GM19455 (cell line): ENCODE measurements around the gene TLR9.
"Not testable (repeated sequence)": the region's sequence is repeated elsewhere in the genome, so short reads cannot be mapped to it uniquely, and the experiment has no call there.

ENCODE experiments used
- ATAC-seq: cut with Tn5 transposase; IDR thresholded peaks from one replicate; pipeline ENCODE4 v1.9.1; 2021; ENCODE audit not compliant: unreplicated experiment

TLR9 gene, protein sequence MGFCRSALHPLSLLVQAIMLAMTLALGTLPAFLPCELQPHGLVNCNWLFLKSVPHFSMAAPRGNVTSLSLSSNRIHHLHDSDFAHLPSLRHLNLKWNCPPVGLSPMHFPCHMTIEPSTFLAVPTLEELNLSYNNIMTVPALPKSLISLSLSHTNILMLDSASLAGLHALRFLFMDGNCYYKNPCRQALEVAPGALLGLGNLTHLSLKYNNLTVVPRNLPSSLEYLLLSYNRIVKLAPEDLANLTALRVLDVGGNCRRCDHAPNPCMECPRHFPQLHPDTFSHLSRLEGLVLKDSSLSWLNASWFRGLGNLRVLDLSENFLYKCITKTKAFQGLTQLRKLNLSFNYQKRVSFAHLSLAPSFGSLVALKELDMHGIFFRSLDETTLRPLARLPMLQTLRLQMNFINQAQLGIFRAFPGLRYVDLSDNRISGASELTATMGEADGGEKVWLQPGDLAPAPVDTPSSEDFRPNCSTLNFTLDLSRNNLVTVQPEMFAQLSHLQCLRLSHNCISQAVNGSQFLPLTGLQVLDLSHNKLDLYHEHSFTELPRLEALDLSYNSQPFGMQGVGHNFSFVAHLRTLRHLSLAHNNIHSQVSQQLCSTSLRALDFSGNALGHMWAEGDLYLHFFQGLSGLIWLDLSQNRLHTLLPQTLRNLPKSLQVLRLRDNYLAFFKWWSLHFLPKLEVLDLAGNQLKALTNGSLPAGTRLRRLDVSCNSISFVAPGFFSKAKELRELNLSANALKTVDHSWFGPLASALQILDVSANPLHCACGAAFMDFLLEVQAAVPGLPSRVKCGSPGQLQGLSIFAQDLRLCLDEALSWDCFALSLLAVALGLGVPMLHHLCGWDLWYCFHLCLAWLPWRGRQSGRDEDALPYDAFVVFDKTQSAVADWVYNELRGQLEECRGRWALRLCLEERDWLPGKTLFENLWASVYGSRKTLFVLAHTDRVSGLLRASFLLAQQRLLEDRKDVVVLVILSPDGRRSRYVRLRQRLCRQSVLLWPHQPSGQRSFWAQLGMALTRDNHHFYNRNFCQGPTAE

GRCh38 chr3:52225452-52226228, at the start of gene TLR9:
Gene TLR9 (minus strand): TSS chr3:52225645. CDS start chr3:52225529, 116 bp downstream.
- ATAC-seq = peak; percentile 76

DNA sequence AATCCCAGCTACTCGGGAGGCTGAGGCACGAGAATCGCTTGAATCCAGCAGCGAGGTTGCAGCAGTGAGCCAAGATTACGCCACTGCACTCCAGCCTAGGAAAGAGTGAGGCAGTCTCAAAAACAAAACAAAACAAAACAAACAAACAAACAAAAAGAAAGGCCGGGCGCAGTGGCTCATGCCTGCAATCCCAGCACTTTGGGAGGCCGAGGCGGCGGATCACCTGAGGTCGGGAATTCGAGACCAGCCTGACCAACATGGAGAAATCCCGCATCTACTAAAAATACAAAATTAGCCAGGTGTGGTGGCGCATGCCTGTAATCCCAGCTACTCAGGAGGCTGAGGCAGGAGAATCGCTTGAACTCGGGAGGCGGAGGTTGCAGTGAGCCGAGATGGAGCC, 49.3 kb upstream of the TLR9 start:
- not testable (repeated sequence) for ATAC-seq

DNA sequence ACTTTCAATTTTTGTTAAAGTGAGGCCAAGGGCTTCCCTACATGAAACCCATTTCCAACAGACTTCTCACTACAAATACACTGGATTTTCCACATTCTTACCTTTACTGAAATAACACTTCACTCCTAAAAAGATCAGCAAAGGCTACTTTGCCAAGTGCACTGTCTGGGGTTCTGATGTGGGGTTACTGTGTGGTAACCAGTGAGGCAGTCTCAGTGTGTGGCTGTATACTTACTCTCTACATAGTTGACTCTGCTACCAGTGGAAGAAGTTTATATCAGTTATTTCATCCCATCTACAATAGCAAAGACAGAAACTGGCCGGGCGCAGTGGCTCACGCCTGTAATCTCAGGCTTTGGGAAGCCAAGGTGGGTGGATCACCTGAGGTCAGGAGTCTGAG, 47.4 kb upstream of the TLR9 start:
- no peak for ATAC-seq

DNA sequence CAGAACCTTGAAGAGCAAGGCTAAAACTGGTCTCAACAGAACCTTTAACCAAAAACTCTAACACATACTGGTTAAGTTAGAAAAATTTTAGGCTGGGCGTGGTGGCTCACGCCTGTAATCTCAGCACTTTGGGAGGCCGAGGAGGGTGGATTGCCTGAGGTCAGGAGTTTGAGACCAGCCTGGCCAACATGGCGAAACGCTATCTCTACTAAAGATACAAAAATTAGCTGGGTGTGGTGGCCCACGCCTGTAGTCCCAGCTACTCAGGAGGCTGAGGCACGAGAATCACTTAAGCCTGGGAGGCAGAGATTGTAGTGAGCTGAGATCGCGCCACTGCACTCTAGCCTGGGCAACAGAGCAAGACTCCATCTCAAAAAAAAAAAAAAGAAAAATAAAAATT, 46.7 kb upstream of the TLR9 start:
- not testable (repeated sequence) for ATAC-seq

DNA sequence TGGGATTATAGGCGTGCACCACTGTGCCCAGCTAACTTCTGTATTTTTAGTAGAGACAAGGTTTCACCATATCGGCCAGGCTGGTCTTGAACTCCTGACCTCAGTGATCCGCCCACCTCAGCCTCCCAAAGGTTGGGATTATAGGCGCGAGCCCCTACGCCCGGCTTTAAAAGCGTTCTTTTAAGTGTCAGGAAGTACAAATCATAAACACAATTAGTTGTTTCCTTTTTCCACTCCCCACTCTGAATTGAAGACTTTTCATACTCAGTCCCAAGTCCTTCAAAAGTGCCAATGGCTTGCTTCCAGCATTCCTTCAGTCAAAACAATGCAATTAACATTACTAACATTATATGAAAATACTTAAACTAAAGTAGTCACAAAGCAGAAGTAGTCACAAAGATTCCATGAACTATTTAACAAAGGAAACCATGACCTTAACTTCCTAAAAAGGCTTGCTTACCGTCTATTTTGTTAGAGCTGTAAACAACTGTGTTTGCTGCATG, 44.9 kb upstream of the TLR9 start:
- ATAC-seq = no peak

- ATAC-seq = no peak
Measured at GRCh38 chr3:52269776-52270175, 44.3 kb upstream of the TLR9 start.

- no peak for ATAC-seq
Measured at GRCh38 chr3:52268036-52268435, 42.6 kb upstream of the TLR9 start.

GRCh38 chr3:52265387-52265786, 39.9 kb upstream of the TLR9 start:
- ATAC-seq = no peak

- no peak for ATAC-seq
Measured at GRCh38 chr3:52262447-52262846, 37.0 kb upstream of the TLR9 start.

GRCh38 chr3:52259448-52259847, 34.0 kb upstream of the TLR9 start:
- no peak for ATAC-seq

DNA sequence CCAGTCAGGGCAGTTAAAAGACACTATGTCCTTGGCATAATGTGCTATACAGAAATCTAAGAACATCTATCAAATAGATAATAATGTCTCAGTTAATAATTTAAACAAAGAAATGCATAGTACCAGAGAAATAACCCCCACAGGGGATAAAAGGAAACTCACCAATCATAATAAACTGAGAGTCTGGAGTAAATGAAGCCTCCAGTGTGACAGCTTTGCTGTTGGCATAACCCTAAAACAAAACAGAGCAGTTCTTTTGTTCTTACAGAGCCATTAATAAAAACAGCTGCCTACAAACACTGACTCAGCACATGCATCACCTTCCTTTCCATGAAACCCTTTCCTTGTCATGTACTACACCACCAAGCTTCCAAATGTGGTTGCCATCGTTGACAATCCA, 33.6 kb upstream of the TLR9 start:
- no peak for ATAC-seq

DNA sequence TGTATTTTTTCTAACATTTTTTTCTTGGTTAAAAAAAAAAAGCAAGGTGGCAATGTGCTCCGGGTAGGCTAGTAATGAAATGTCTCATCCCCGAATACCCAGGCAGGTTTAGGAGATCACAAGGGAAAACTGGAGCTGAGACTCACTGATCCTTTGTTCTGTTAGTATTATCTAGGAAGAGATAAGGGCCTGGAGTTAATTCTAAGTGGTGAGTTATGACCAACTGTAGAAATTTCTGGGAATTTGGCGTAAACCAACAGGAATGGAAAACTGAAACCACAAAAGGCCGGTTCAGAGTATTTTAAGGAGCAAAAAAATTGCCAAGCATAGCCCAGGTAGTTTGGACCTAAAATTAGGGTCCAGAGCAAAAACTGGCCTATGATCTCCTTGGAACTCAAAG, 32.5 kb upstream of the TLR9 start:
- no peak for ATAC-seq

DNA sequence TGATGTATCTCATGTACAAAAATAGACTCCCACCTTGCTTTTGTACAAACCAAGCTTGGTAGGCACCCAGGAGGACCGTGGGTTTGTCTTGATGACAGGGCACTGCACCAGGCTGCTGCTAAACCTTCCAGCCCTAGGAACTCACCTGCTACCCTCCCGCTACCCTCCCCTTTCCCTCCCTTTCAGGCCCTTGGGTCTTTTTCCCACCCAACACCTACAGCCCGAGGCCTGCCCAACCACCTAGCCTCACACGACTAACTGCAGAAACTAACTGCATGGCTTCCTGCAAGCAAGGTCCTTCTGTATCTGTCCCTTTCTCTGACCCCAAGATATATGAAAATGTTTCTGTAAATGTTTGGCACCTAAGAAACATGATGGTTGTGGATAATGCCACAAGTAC, 31.2 kb upstream of the TLR9 start:
- no peak for ATAC-seq

DNA sequence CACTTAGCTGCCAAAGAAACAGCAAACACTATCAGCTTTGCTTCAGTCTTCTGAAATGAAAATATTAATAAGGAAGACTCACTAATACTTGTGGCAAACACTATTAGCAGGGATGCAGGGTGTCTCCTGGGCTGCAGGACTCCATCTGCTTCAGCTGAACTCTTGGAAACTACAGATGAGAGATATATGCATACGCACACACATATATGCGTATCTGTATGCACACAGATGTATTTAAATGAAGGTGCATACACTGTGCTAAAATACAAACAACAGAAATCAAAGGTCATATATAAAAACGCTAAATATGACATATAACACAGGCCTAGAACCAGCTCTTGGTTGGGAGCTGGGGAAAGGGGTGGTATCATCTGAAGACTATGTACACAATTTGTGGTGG, 30.7 kb upstream of the TLR9 start:
- no peak for ATAC-seq

DNA sequence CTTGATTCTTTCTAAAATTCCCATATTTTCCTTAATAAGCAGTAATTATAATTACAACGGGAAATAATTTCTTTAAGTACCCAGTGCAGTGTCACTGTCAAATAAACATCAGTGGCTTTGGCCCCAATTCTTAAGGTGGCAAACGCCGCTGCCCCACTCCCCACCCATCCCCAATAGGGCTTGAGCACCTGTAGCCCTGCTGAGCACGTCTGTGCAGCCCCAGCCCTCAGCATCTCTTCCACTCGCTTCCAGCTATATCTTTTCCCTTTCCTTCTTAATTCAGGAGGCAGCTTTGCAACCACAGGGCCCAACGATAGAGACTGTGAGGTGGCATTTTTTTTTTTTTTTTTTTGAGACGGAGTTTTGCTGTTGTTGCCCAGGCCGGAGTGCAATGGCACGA, 29.2 kb upstream of the TLR9 start:
- ATAC-seq = no peak

DNA sequence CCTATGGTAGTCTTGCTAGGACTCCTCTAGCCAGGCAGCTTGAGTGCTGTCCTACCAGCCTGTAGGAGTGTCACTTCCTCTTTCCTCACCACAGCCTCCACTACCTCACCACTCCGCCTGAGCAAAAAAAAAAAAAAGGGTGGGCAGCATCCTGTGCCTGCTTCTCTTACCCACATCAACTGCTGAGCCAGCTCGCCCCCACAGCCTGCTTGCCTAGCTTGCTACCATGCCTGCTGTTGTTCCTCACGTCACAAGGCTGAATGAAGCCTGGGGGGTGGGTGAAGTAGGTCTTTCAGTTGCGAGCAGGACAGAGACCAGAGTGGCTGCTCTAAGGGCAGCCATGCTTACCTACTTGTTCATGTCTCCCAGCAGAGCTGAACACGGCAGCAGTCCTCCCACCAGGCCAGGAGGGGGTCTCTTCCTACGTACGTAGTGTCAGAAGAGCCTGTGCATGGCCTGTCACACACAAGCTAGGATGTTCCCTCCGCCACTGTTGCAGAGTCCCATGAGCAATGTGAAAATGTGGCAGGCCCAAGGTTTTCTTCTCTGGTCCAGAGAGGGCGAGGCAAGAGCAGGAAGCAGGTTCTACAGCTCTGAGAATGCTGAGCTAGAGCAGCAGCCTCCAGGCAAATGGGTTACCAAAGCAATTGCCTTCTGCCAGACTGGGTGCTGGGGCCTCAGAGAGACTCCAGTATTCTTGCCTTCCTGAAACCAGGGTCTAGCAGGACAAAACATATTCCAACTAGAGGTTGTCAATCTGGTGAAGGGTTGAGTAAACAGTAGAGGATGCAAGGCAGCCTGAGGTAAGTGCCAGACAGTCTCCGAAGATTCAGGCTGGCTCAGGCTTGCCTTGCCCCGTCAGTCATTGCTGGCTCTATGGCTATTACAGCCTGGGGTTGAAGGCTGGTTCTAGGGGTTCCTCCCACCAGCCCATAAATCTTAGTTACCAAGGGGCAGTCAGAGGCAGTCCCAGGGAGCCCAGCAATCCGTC, 28.2 kb upstream of the TLR9 start:
- peak; percentile 86 for ATAC-seq

DNA sequence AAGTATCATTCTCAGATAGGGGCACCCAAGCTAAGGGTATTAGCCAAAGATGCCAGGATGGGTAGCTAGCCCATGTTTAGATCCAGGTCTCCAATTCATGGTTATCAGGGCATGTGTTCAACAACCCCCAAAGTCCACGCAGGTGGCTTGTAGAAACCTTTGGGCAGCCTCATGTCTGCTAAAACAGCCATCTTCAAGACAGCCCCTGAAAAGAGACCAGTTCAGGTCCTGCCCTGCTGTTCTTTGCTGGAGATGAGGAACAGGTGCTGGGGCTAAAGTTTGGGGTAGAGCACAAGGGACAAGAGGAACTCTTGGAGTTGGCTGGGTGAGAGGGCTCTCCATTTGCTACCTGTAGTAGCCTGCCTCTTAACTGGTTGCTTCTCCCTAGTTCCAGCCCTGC, 24.7 kb upstream of the TLR9 start:
- no peak for ATAC-seq

DNA sequence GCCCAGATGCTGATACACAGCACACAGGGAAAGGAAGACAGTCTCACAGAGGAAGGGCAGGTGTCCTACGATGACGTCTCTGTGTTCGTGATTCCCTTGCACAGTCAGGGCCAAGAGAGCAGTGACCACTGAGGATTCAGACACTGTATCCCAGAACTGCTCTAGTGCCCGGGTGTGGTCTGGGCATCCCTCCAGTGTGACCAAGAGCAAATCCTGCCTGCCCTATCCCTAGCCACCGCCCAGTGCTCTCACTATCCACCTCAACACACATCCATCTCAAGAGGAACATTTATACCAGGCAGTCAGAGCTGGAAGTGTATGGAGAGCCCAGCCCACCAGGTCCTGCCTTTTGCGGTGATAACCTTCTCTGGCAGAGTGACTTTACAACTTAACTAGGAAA, 24.2 kb upstream of the TLR9 start:
- no peak for ATAC-seq

GRCh38 chr3:52248816-52249547, 23.5 kb upstream of the TLR9 start:
- no peak for ATAC-seq
